KMS-11 (cell line): ENCODE measurements around the gene LARGE1.

Experiments
- H2AFZ ChIP-seq: fragments of 200-600 bp; sonication (generic); 2 replicates; pipeline ENCODE4 v1.6.1; 2016; ENCODE audit warnings: antibody characterized with exemption, mixed run types, low read depth
- H3K27ac ChIP-seq: fragments of 200-600 bp; sonication (generic); 2 replicates; pipeline ENCODE4 v1.6.1; 2016; ENCODE audit warnings: mild to moderate bottlenecking, mixed run types
- H3K27me3 ChIP-seq: fragments of 200-600 bp; sonication (generic); 2 replicates; pipeline ENCODE4 v1.6.1; 2017; ENCODE audit warnings: mild to moderate bottlenecking, low read depth, mixed run types, moderate library complexity; ENCODE audit not compliant: insufficient read depth
- H3K36me3 ChIP-seq: fragments of 200-600 bp; sonication (generic); 2 replicates; pipeline ENCODE4 v1.6.1; 2017; ENCODE audit warnings: mild to moderate bottlenecking, mixed run types; ENCODE audit not compliant: insufficient read depth
- H3K4me1 ChIP-seq: fragments of 200-600 bp; sonication (generic); 2 replicates; pipeline ENCODE4 v1.6.1; 2016; ENCODE audit warnings: mild to moderate bottlenecking, low read depth, mixed run types; ENCODE audit not compliant: poor library complexity, severe bottlenecking
- H3K4me2 ChIP-seq: fragments of 200-600 bp; sonication (generic); 2 replicates; pipeline ENCODE4 v1.7.0; 2016; ENCODE audit warnings: mild to moderate bottlenecking, mixed run types
- H3K4me3 ChIP-seq: fragments of 200-600 bp; sonication (generic); IDR thresholded peaks from 2 replicates; pipeline ENCODE4 v1.6.1; 2017; ENCODE audit warnings: low read depth, low read length, mixed read lengths; ENCODE audit not compliant: insufficient read depth
- H3K79me2 ChIP-seq: fragments of 200-600 bp; sonication (generic); 2 replicates; pipeline ENCODE4 v1.6.1; 2016; ENCODE audit warnings: low read depth, mixed run types; ENCODE audit not compliant: insufficient read depth
- H3K9ac ChIP-seq: fragments of 200-600 bp; sonication (generic); 2 replicates; pipeline ENCODE4 v1.6.1; 2016; ENCODE audit warnings: mild to moderate bottlenecking, mixed run types
- H4K20me1 ChIP-seq: fragments of 200-600 bp; sonication (generic); 2 replicates; pipeline ENCODE4 v1.6.1; 2016; ENCODE audit warnings: mild to moderate bottlenecking, mixed run types; ENCODE audit not compliant: insufficient read depth
- CTCF ChIP-seq: fragments of 200-600 bp; sonication (generic); conservative IDR thresholded peaks from 2 replicates; pipeline ENCODE4 v1.6.1; 2017; ENCODE audit warnings: low read depth, mild to moderate bottlenecking, antibody characterized with exemption, low read length, moderate library complexity, mixed read lengths

LARGE1 gene

GRCh38 chr22:33902073-33902472 is 18.2 kb downstream of the LARGE1 start:
- no peaks in the 10 kb centered on the region for H3K4me1 ChIP-seq
- no peaks in the 10 kb centered on the region for H4K20me1 ChIP-seq
- no peak for TF ChIP-seq CTCF
- no peak overlapping the region for H3K4me2 ChIP-seq
- H3K4me3 ChIP-seq: no peak overlapping the region
- no peaks in the 10 kb centered on the region for H3K27me3 ChIP-seq
- no peak overlapping the region for H2AFZ ChIP-seq
- H3K9ac ChIP-seq: no peak overlapping the region
- no peaks in the 10 kb centered on the region for H3K36me3 ChIP-seq
- H3K27ac ChIP-seq: no peak overlapping the region
- no peaks in the 10 kb centered on the region for H3K79me2 ChIP-seq

- H4K20me1 ChIP-seq: no peaks in the 10 kb centered on the region
- no peak overlapping the region for H3K4me2 ChIP-seq
- TF ChIP-seq CTCF: no peak
- H3K27me3 ChIP-seq: no peaks in the 10 kb centered on the region
- no peak overlapping the region for H3K4me3 ChIP-seq
- H3K36me3 ChIP-seq: no peaks in the 10 kb centered on the region
- no peaks in the 10 kb centered on the region for H3K4me1 ChIP-seq
- no peaks in the 10 kb centered on the region for H3K79me2 ChIP-seq
- H2AFZ ChIP-seq: no peak overlapping the region
- no peak overlapping the region for H3K27ac ChIP-seq
- H3K9ac ChIP-seq: no peak overlapping the region
Measured at GRCh38 chr22:33898121-33898520, 22.2 kb downstream of the LARGE1 start.

GRCh38 chr22:33897448-33897835 is 22.8 kb downstream of the LARGE1 start:
- H3K27ac ChIP-seq: no peak overlapping the region
- no peaks in the 10 kb centered on the region for H3K27me3 ChIP-seq
- no peaks in the 10 kb centered on the region for H4K20me1 ChIP-seq
- H3K79me2 ChIP-seq: no peaks in the 10 kb centered on the region
- H2AFZ ChIP-seq: no peak overlapping the region
- no peaks in the 10 kb centered on the region for H3K4me1 ChIP-seq
- H3K4me2 ChIP-seq: no peak overlapping the region
- H3K36me3 ChIP-seq: no peaks in the 10 kb centered on the region
- no peak overlapping the region for H3K9ac ChIP-seq
- TF ChIP-seq CTCF: no peak
- H3K4me3 ChIP-seq: no peak overlapping the region

- Histone ChIP-seq H3K27me3 (no peaks in the 10 kb centered on the region), H3K4me3 (no peak overlapping the region), H3K4me1 (no peaks in the 10 kb centered on the region), H3K4me2 (no peak overlapping the region), H3K9ac (no peak overlapping the region), H3K79me2 (no peaks in the 10 kb centered on the region), H2AFZ (no peak overlapping the region), H4K20me1 (no peaks in the 10 kb centered on the region), H3K27ac (no peak overlapping the region), H3K36me3 (no peaks in the 10 kb centered on the region)
- no peak for TF ChIP-seq CTCF
Measured at GRCh38 chr22:33896575-33897447, 23.5 kb downstream of the LARGE1 start.
